ENCODE data around the gene RAI1. TPM values are rescaled to one million over a fixed set of nuclear protein-coding genes. Genes with fewer than 3 reads are reported as not detected.

The RAI1 gene
- total RNA-seq, 4 donors from 2014 or later: 17.0 to 36.3 (median 22.3) TPM

- H3K4me1 ChIP-seq: peaks cover 50 to 71% (median 53%) of the 10 kb centered on the region in 3 donors
Observed at GRCh38 chr17:17739388-17740066, 58.3 kb downstream of the RAI1 start.

GRCh38 chr17:17740615-17741348 is 59.5 kb downstream of the RAI1 start:
- intact Hi-C loops (cut with DNase I): no loop called here
- no peak for TF ChIP-seq CTCF (IDR thresholded peaks at IDR 0.05)
- TF ChIP-seq POLR2A (IDR thresholded peaks at IDR 0.05): no peak
- 36 to 44% methylated on average over 18 to 27 of the region's 27 CpGs for WGBS, 2 donors
- no peaks in the 10 kb centered on the region for H3K27me3 ChIP-seq
- H3K4me3 ChIP-seq: peak overlapping the region in 3 of 4 donors; percentile 6 to 43 (median 11)
- H3K27ac ChIP-seq: peak overlapping the region; percentile 85 to 92 (median 88)
- no peak for DNase-seq
- no peaks in the 10 kb centered on the region for H3K9me3 ChIP-seq
- peaks cover 50 to 83% (median 53%) of the 10 kb centered on the region in 3 donors for H3K4me1 ChIP-seq
- peaks cover 0 to under 1% (median 0%) of the 10 kb centered on the region in 3 donors for H3K36me3 ChIP-seq

More at GRCh38 chr17:17739388-17740066, 58.3 kb downstream of the RAI1 start:
- DNase-seq: no peak
- TF ChIP-seq CTCF (IDR thresholded peaks at IDR 0.05) (no peak), POLR2A (IDR thresholded peaks at IDR 0.05) (no peak)
- Histone ChIP-seq H3K27ac (peak overlapping the region; percentile 85 to 92 (median 88)), H3K27me3 (no peaks in the 10 kb centered on the region), H3K9me3 (no peaks in the 10 kb centered on the region), H3K4me3 (peak overlapping the region in 1 of 4 donors; percentile 27), H3K36me3 (no peaks in the 10 kb centered on the region)
- intact Hi-C loops (cut with DNase I): no loop called here
- 58 to 68% methylated on average over 2 of the region's 10 CpGs for WGBS, 2 donors

GRCh38 chr17:17741349-17742023 is 60.2 kb downstream of the RAI1 start:
- intact Hi-C loops (cut with DNase I): no loop called here
- no peaks in the 10 kb centered on the region for H3K27me3 ChIP-seq
- peak overlapping the region in 3 of 4 donors; percentile 6 to 43 (median 11) for H3K4me3 ChIP-seq
- H3K27ac ChIP-seq: peak overlapping the region; percentile 85 to 92 (median 88)
- TF ChIP-seq CTCF (IDR thresholded peaks at IDR 0.05) (peak in 4 of 6 experiments; percentile 13 to 40 (median 22)), POLR2A (IDR thresholded peaks at IDR 0.05) (no peak)
- no peaks in the 10 kb centered on the region for H3K9me3 ChIP-seq
- 24 to 33% methylated on average over 16 to 17 of the region's 18 CpGs for WGBS, 2 donors
- H3K36me3 ChIP-seq: peaks cover 0 to 6% (median 0%) of the 10 kb centered on the region in 3 donors
- DNase-seq: no peak
- H3K4me1 ChIP-seq: peaks cover 50 to 83% (median 53%) of the 10 kb centered on the region in 3 donors

GRCh38 chr17:17742133-17742621 is 60.9 kb downstream of the RAI1 start:
- H3K27me3 ChIP-seq: no peaks in the 10 kb centered on the region
- intact Hi-C loops (cut with DNase I): no loop called here
- peaks cover 49 to 82% (median 54%) of the 10 kb centered on the region in 3 donors for H3K4me1 ChIP-seq
- peak overlapping the region; percentile 85 to 92 (median 88) for H3K27ac ChIP-seq
- TF ChIP-seq CTCF (IDR thresholded peaks at IDR 0.05) (no peak), POLR2A (IDR thresholded peaks at IDR 0.05) (no peak)
- H3K36me3 ChIP-seq: peaks cover 0 to 6% (median 0%) of the 10 kb centered on the region in 3 donors
- 31 to 47% methylated on average over 3 to 5 of the region's 5 CpGs for WGBS, 2 donors
- DNase-seq: no peak
- H3K9me3 ChIP-seq: no peaks in the 10 kb centered on the region
- no peak overlapping the region for H3K4me3 ChIP-seq

All from esophagus squamous epithelium (tissue), 5 donors.